ENCODE results near the gene RHBDD2. TPM values are rescaled to one million over a fixed set of nuclear protein-coding genes. Genes with fewer than 3 reads are reported as not detected.
A peak's percentile ranks its signal among the peaks of the same experiment; 100 is the strongest.
"Not testable (repeated sequence)": the region's sequence is repeated elsewhere in the genome, so short reads cannot be mapped to it uniquely, and the experiment has no call there.

RHBDD2 gene
- total RNA-seq, 4 donors from 2014 or later, result 68.6 to 90.6 (median 74.5) TPM

GRCh38 chr7:75880242-75880641 is 1.4 kb downstream of the RHBDD2 start:
- peak overlapping the region in 2 of 4 donors; percentile 77 to 92 for H3K27ac ChIP-seq
- peaks cover 0 to 32% (median 11%) of the 10 kb centered on the region in 4 donors for H3K4me1 ChIP-seq
- H3K27me3 ChIP-seq, result no peaks in the 10 kb centered on the region
- no peak for DNase-seq (ENCODE audit: low spot score in 2 of 2)
- H3K36me3 ChIP-seq, result peaks cover 0 to 43% (median 6%) of the 10 kb centered on the region in 3 donors
- H3K4me3 ChIP-seq, result peak overlapping the region in 3 of 4 donors; percentile 50 to 96 (median 82)
- WGBS, 2 donors, result 78 to 86% methylated on average over 4 of the region's 4 CpGs
- TF ChIP-seq EP300 (IDR thresholded peaks at IDR 0.05) (no peak), CTCF (IDR thresholded peaks at IDR 0.05) (no peak), POLR2A (IDR thresholded peaks at IDR 0.05) (no peak)
- H3K9me3 ChIP-seq, result no peaks in the 10 kb centered on the region

GRCh38 chr7:75881436-75882095 is 2.7 kb downstream of the RHBDD2 start:
- H3K27ac ChIP-seq, result peak overlapping the region in 1 of 4 donors; percentile 39
- no peak for DNase-seq (ENCODE audit: low spot score in 2 of 2)
- no peaks in the 10 kb centered on the region for H3K27me3 ChIP-seq
- WGBS, 2 donors, result 80 to 81% methylated on average over 23 of the region's 23 CpGs
- TF ChIP-seq POLR2A (IDR thresholded peaks at IDR 0.05) (no peak), CTCF (IDR thresholded peaks at IDR 0.05) (no peak), EP300 (IDR thresholded peaks at IDR 0.05) (no peak)
- H3K36me3 ChIP-seq, result peaks cover 0 to 56% (median 6%) of the 10 kb centered on the region in 3 donors
- H3K4me3 ChIP-seq, result no peak overlapping the region
- H3K4me1 ChIP-seq, result peaks cover 0 to 32% (median 11%) of the 10 kb centered on the region in 4 donors
- H3K9me3 ChIP-seq, result no peaks in the 10 kb centered on the region

DNA sequence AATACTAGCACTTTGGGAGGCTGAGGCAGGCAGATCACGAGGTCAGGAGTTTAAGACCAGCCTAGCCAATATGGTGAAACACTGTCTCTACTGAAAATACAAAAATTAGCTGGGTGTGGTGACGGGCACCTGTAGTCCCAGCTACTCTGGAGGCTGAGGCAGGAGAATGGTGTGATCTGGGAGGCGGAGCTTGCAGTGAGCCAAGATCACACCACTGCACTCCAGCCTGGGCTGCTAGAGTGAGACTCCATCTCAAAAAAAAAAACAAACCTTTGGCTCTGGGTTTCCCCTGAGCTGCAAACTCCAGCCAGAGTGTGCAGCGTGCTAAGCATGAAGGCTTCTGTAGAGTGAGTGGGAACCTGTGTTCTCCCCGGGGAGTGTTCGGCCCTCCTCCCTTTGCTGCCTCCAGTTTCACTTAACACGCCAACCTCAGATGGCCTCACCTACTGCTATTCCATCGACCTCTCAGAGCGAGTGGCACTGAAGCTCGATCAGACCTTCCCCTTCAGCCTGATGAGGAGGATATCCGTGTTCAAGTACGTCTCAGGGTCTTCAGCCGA is 4.5 kb downstream of the RHBDD2 start:
- Histone ChIP-seq H3K36me3 (peaks cover 0 to 74% (median 6%) of the 10 kb centered on the region in 3 donors), H3K4me1 (peaks cover 0 to 34% (median 11%) of the 10 kb centered on the region in 4 donors)
- not testable (repeated sequence) for H3K4me3 ChIP-seq; H3K27me3 ChIP-seq; H3K9me3 ChIP-seq; H3K27ac ChIP-seq; DNase-seq (ENCODE audit: low spot score in 2 of 2)
- 93 to 94% methylated on average over 13 of the region's 13 CpGs for WGBS, 2 donors

- Histone ChIP-seq H3K27ac (peak overlapping the region in 1 of 4 donors; percentile 84), H3K27me3 (no peaks in the 10 kb centered on the region), H3K4me1 (peaks cover 0 to 42% (median 11%) of the 10 kb centered on the region in 4 donors), H3K9me3 (no peaks in the 10 kb centered on the region), H3K36me3 (peaks cover 0 to 82% (median 6%) of the 10 kb centered on the region in 3 donors), H3K4me3 (no peak overlapping the region)
- DNase-seq (ENCODE audit: low spot score in 2 of 2), result no peak
- 81 to 93% methylated on average over 5 of the region's 5 CpGs for WGBS, 2 donors
- TF ChIP-seq POLR2A (IDR thresholded peaks at IDR 0.05) (no peak), EP300 (IDR thresholded peaks at IDR 0.05) (no peak), CTCF (IDR thresholded peaks at IDR 0.05) (no peak)
Observed at GRCh38 chr7:75884476-75884875, 5.6 kb downstream of the RHBDD2 start.

GRCh38 chr7:75885036-75885435 is 6.2 kb downstream of the RHBDD2 start:
- Histone ChIP-seq H3K36me3 (peaks cover 0 to 82% (median 6%) of the 10 kb centered on the region in 3 donors), H3K27ac (peak overlapping the region in 2 of 4 donors; percentile 24 to 84), H3K9me3 (no peaks in the 10 kb centered on the region), H3K4me3 (no peak overlapping the region), H3K4me1 (peaks cover 0 to 42% (median 12%) of the 10 kb centered on the region in 4 donors), H3K27me3 (no peaks in the 10 kb centered on the region)
- TF ChIP-seq CTCF (IDR thresholded peaks at IDR 0.05), result no peak
- no peak for TF ChIP-seq EP300 (IDR thresholded peaks at IDR 0.05)
- no peak for TF ChIP-seq POLR2A (IDR thresholded peaks at IDR 0.05)
- WGBS, 2 donors, result 84 to 89% methylated on average over 3 of the region's 3 CpGs
- DNase-seq (ENCODE audit: low spot score in 2 of 2), result no peak

Measured in tibial nerve (tissue), 4 donors.